Measurements from ENCODE around the gene MGAT1. TPM values are rescaled to one million over a fixed set of nuclear protein-coding genes. Genes with fewer than 3 reads are reported as not detected.

Gene MGAT1
- polyA plus RNA-seq, 2 of the 4 experiments (the other 2 are of a cell fraction), result 53.0 to 61.8 TPM

GRCh38 chr5:180808461-180809000 is 5.9 kb upstream of the MGAT1 start (continued):
- TF ChIP-seq SMC3 (IDR thresholded peaks at IDR 0.05) (no peak), CBX8 (IDR thresholded peaks at IDR 0.05) (no peak), FOSB (CRISPR knock-in tag; IDR thresholded peaks at IDR 0.05) (no peak), FOSL2 (IDR thresholded peaks at IDR 0.05) (no peak), FOSL2 (CRISPR knock-in tag; IDR thresholded peaks at IDR 0.05) (no peak), MAFK (IDR thresholded peaks at IDR 0.05; ENCODE audit: partially characterized antibody) (no peak), KDM5A (IDR thresholded peaks at IDR 0.05) (no peak)

- Histone ChIP-seq H3K4me1 (peaks cover 36% of the 10 kb centered on the region), H3K4me2 (peak overlapping the region; percentile 86), H3K4me3 (peak overlapping the region; percentile 76; the same call in 1 of the 3 replicates), H3K27ac (0 out of 6 replicates have a peak overlapping the region, but pooled peaks of 1 of the 2 experiments have one; percentile 10), H3K9me3 (no peaks in the 10 kb centered on the region)
- ChIA-PET CTCF (interaction anchor here (0.9 kb wide), 2 partner anchors 16 to 61 kb away, joined by 3 read pairs; no protein-coding TSS in a partner anchor), POLR2A (interaction anchor here (1.5 kb wide), 1 partner anchor 384 kb away, joined by 4 read pairs; no protein-coding TSS in a partner anchor)
- TF ChIP-seq MAFK (IDR thresholded peaks at IDR 0.05; ENCODE audit: partially characterized antibody), result no peak
- no peak for TF ChIP-seq KDM5A (IDR thresholded peaks at IDR 0.05)
- no peak for TF ChIP-seq ZC3H11A (IDR thresholded peaks at IDR 0.05)
- no peak for TF ChIP-seq MYC (IDR thresholded peaks at IDR 0.05; ENCODE audit: borderline replicate concordance, low read length)
- no peak for TF ChIP-seq JUN (IDR thresholded peaks at IDR 0.05)
- TF ChIP-seq HDAC2 (IDR thresholded peaks at IDR 0.05), result no peak
- TF ChIP-seq RFX5 (IDR thresholded peaks at IDR 0.05), result no peak
- TF ChIP-seq HMGXB4 (CRISPR knock-in tag; IDR thresholded peaks at IDR 0.05; ENCODE audit: borderline replicate concordance), result no peak
- TF ChIP-seq EHMT2 (IDR thresholded peaks at IDR 0.05; ENCODE audit: low read depth), result no peak
- no peak for TF ChIP-seq RARB (CRISPR knock-in tag; IDR thresholded peaks at IDR 0.05)
- TF ChIP-seq SREBF2 (IDR thresholded peaks at IDR 0.05), result no peak
- no peak for TF ChIP-seq POLR2AphosphoS2 (conservative IDR thresholded peaks at IDR 0.05; ENCODE audit: low read length)
- TF ChIP-seq ZFP36 (IDR thresholded peaks at IDR 0.05; ENCODE audit: borderline replicate concordance, partially characterized antibody), result no peak
- no peak for TF ChIP-seq ESRRA (IDR thresholded peaks at IDR 0.05; ENCODE audit: borderline replicate concordance, low read length)
- no peak for TF ChIP-seq HOXA7 (CRISPR knock-in tag; IDR thresholded peaks at IDR 0.05)
- 75% methylated on average over 6 of the region's 6 CpGs for WGBS (ENCODE audit: missing lambda C conversion rate)
- ATAC-seq (no peak), DNase-seq (ENCODE audit: low read depth in 1 of 2, low spot score in 1 of 2) (no peak), FAIRE-seq (no peak)
These were observed 5.2 kb upstream of the MGAT1 start for GRCh38 chr5:180807654-180808414.

- TF ChIP-seq MAZ (IDR thresholded peaks at IDR 0.05; ENCODE audit: borderline replicate concordance, low read depth, low read length) (no peak), MYC (IDR thresholded peaks at IDR 0.05; ENCODE audit: borderline replicate concordance, low read length) (no peak), RFX5 (IDR thresholded peaks at IDR 0.05) (no peak), HES2 (IDR thresholded peaks at IDR 0.05) (no peak), CEBPB (IDR thresholded peaks at IDR 0.05) (no peak), CBX2 (IDR thresholded peaks at IDR 0.05; ENCODE audit: borderline replicate concordance, low read depth) (no peak), ESRRA (IDR thresholded peaks at IDR 0.05; ENCODE audit: borderline replicate concordance, low read length) (no peak), CBX8 (IDR thresholded peaks at IDR 0.05) (no peak), ZSCAN20 (CRISPR knock-in tag; IDR thresholded peaks at IDR 0.05) (no peak), TFCP2L1 (CRISPR knock-in tag; IDR thresholded peaks at IDR 0.05) (no peak), RAD21 (conservative IDR thresholded peaks at IDR 0.05 in 1 of 2, IDR thresholded peaks at IDR 0.05 in 1 of 2) (no peak), NFE2L2 (conservative IDR thresholded peaks at IDR 0.05; ENCODE audit: low read length) (no peak), HOXA7 (CRISPR knock-in tag; IDR thresholded peaks at IDR 0.05) (no peak), FOSL2 (IDR thresholded peaks at IDR 0.05) (no peak), FOSL2 (CRISPR knock-in tag; IDR thresholded peaks at IDR 0.05) (no peak), ZFP36 (IDR thresholded peaks at IDR 0.05; ENCODE audit: borderline replicate concordance, partially characterized antibody) (no peak), GATA3 (IDR thresholded peaks at IDR 0.05; ENCODE audit: borderline replicate concordance) (no peak)
- no peak overlapping the region for H3K4me3 ChIP-seq
- ATAC-seq (no peak), FAIRE-seq (no peak), DNase-seq (ENCODE audit: low read depth in 1 of 2, low spot score in 1 of 2) (no peak)
- H3K4me2 ChIP-seq, result peak overlapping the region; percentile 86; the same call in 2 of the 3 replicates
- H3K27ac ChIP-seq, result 0 out of 6 replicates have a peak overlapping the region, but pooled peaks of 1 of the 2 experiments have one; percentile 10
- ChIA-PET CTCF (interaction anchor here (0.9 to 1.6 kb wide), 3 partner anchors 15 to 366 kb away, joined by 3 read pairs; no protein-coding TSS in a partner anchor), POLR2A (no interaction called here)
- peaks cover 36% of the 10 kb centered on the region for H3K4me1 ChIP-seq
- 76% methylated on average over 1 of the region's 1 CpG for WGBS (ENCODE audit: missing lambda C conversion rate)
- no peaks in the 10 kb centered on the region for H3K9me3 ChIP-seq
These were observed 4.4 kb upstream of the MGAT1 start for GRCh38 chr5:180807046-180807445.

Measured in A549 (cell line).